ENCODE results near the gene FGF14.

FGF14 gene

GRCh38 chr13:102237230-102237629 lies 164.6 kb downstream of the FGF14 start:
- DNase-seq, result no peak

DNA sequence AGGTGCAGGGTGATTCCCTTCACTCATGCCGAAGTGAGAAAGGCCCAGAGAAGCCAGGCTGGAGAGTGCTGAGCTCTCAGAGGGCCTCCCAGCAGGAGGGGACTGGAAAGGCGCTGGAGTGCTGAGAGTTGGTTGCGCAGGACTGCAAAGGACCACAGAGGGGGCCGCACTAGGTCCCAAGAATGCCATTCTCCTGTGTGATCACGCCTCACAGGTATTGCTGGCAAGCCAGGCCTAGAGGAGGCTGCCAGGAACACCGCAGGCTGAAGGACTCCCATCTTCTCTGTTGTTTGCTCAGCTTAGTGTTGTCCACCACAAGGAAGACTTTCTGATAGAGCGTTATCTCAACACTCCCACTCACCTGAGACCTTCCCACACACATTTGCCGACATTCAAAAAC lies 165.0 kb downstream of the FGF14 start:
- no peak for DNase-seq

GRCh38 chr13:102236341-102236740 lies 165.5 kb downstream of the FGF14 start:
- no peak for DNase-seq

DNA sequence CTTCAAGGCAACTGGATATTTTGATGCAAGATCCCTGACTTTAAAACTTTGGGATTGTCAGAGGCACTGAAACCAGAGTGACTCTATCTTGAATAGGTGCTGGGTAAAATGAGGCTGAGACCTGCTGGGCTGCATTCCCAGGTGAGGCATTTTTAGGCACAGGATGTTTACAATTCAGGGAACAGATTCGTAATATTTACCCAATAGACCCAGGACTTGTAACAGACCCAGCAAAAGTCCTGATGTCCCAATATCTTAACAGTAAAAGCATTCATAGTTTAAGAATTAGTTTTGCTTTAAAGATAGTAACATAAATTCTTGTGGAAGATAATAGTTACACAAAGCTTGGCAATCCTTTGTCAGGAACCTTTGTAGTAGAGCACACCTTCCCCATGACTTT lies 166.2 kb downstream of the FGF14 start:
- no peak for DNase-seq

DNA sequence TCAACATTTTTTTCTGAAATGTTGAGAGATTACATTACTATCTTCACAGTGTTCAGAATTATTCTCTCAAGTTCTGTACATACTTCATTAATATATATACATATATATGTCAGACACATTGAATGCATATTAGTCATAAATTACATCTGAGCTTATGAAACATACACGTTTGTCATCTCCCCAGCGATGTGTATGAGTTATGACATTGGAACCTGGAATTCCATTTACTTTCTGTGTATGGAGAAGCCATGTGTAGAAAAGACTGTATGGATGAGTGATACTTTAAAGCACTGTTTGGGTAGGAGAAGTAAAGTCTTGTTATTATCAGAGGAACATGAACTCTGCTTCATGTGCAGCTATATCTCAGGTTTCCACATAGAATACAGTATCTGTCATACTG lies 167.2 kb downstream of the FGF14 start:
- DNase-seq, result no peak

GRCh38 chr13:102233566-102234208 lies 168.2 kb downstream of the FGF14 start:
- no peak for DNase-seq

- DNase-seq, result no peak
Measured at GRCh38 chr13:102231479-102231878, 170.4 kb downstream of the FGF14 start.

DNA sequence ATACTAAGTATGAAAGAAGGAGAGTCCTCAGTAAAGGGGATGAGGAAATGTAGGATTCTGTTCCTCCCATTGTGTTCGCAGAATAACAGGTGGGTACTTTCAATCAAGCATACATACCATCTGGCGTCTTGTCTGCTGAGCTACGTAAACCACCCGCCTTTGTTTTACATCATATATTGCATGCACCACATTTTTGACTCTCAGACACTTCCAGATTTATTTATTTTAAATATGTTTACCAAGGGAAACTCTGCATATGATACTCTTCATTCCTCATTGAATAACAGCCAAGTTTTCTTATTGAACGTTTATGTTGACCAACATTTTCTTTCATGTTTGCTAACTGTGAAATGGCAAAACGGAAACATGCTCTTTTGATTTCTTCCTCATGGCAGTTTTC lies 174.1 kb downstream of the FGF14 start:
- DNase-seq, result no peak

- no peak for DNase-seq
Measured at GRCh38 chr13:102226591-102226990, 175.3 kb downstream of the FGF14 start.

- DNase-seq, result no peak
Measured at GRCh38 chr13:102225892-102226291, 176.0 kb downstream of the FGF14 start.

DNA sequence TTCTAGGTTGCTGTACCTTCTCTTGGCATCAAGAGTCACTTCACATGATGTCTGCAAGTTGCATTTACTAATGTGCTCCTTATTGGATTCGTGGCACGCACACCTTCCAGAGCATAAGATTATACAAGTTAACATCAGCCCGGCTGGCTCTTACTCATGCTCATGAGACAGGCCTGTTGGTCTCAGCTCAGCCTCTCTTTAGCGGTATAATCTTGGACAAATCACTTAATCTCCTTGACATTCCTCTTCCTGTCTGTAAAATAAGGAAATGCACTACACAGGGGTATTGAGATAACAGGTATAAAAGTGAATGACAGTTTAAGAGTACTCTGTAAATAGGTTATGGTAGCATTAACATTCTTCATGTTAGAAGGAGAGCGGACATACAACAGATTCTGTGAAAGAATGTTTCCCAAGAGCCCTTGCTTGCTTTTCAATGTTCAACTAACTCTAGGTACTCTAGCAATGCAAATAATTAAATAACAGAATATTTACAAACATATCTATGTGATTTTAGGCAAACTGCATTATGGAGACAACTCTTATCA lies 181.1 kb downstream of the FGF14 start:
- no peak for DNase-seq

DNA sequence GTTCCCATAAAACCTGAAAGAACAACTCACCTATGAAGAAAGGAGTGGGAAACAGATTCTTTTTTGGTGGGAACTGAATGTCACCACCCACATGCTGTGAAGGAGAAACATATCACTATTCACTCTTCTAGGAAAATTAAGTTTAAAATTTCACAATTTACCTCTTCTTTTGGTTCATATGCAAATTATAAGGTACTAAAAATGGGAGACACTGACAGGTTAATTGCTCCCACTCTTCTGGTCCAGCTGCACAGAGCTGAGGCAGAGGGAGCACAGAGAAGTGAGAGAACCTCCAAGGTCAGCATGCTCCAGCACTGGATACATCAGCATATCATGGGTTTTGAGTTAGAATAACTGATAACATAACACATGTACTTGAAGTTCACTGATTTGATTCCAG lies 186.9 kb downstream of the FGF14 start:
- no peak for DNase-seq

DNA sequence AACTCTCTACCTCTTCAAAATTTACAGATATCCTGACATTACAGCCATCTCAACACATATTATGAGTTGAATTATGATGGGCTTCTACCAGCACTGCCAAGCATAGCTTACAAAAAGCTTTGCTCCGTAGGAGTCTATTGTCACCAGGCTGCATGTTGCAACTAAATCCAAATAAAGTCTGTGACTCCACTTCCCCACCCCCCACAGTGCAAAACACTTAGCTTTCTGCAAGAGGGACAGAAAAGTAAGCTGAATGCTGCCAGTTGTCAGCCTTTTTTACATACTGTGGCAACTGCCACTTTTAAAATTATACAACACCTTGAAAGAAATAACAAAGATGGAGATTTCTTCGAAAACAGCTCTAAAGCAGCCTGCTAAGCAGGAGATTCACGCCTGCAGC lies 189.1 kb downstream of the FGF14 start:
- no peak for DNase-seq

DNA sequence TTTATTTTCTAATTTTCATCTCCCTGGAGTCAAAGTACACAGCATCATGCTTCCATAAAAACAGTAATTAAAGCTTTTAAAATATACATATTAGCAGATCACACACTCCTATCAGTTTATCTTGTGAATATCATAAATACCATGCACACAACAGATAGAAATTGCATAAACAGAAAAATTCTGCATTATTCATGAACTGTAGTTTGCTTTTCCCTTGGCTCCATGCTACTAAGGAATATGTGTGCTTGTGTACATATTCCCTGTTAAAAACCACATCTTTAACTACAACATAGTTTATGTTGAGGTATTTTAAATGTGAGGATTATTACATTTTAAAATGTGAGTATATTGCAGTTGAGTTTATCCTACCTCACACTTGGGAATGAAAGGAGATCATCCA lies 193.5 kb downstream of the FGF14 start:
- no peak for DNase-seq

- DNase-seq, result no peak
Measured at GRCh38 chr13:102207680-102208342, 194.0 kb downstream of the FGF14 start.

- no peak for DNase-seq
Measured at GRCh38 chr13:102203718-102204117, 198.1 kb downstream of the FGF14 start.

DNA sequence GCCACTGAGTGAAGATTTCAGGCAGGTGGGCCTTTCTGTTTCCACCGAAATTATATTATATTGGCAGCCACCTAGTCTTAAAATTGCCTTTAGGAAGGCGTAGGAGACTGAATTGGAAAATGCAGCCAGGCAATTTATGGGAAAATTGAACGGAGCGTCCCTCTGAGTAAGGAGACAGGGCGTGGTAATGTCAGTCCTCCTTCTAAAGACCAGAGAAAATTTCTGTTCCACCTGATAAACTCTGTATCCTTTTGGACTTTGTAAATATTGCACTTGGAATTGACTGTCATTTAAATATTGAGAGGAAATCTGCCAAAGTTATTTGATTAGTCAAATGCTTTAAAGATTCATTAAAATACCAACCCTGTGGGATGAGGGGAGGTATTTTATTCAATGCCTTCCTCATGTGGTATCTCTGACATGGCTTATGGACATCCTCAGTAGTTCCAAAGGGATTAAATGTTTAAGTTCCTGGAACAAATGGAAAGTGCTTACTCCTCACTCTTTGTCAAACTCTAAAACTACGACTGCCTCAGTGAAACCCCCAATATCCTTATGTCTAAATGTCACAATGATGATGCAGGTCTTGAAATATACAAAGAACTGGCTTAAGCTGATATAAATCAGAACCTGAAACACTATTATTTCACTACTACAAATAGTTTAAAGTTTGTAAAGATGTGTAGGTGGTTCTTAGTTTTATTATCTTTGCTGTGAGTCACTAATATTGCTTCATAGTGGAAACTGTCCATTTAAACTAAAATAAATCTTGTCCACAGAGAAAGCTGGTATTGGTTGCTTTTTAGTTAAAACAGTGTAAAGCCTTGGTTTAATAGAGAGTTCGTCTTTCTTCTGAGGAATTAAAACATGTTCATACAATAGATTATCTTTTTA lies 203.2 kb downstream of the FGF14 start:
- DNase-seq, result no peak

DNA sequence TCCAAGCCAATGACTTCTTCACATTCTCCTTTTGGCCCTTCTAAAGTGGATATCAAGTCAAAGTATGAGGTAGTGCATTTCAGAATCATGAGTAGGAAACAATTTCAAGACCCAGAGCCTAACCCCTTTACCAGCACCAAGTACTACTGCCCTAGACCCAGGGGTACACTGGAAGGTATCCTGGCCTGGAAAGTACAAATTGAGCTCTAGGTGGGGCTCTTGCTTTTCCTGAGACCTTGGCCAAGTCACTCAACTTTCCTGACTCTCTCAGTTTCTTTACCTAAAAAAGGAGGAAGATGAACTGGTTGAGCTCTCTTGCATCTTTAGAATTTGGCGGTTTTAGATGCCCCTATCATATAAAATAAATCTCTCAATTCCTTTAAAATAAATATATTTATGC lies 204.7 kb downstream of the FGF14 start:
- DNase-seq, result no peak

DNA sequence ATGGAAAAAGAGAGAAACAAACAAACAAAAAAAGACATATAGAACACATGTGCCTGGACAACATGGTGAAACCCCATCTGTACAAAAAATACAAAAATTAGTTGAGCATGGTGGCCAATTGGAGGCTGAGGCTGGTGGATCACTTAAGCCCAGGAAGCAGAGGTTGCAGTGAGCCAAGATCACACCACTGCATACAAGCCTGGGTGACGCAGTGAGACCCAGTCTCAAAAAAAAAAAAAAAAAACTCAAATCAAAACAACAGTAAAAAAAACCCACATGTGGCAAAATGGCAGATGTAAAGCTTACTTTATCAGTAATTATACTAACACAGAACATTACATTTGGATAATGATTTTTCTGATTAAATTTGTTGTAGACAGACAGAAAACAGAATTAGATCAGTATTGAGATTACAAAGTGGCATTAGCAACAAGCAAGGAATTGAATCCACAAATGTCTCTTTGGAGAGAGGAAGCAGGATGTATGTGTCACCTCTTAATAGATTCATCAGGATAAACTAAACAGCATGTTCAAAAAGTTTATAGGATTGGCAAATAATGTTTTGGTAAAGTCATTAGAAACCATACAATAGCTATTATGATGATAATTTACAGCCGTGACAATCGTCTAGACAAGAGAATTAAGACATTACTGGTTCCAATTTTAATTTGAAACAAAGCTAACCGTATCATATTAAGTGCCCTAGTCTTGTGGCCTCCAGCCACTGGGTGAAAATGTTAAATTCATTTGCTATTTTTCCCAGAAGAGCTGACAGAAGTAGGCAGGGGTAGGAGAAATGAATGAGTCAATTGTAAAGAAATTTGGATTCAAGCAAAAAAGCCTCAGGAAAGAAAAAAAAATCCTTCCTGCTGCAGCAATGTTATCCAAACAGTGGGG lies 206.0 kb downstream of the FGF14 start:
- DNase-seq, result no peak

GRCh38 chr13:102192858-102193257 lies 209.0 kb downstream of the FGF14 start:
- DNase-seq, result no peak

- no peak for DNase-seq
Measured at GRCh38 chr13:102191951-102192502, 209.8 kb downstream of the FGF14 start.

GRCh38 chr13:102190930-102191329 lies 210.9 kb downstream of the FGF14 start:
- DNase-seq, result no peak
